Amniotic stem cell (primary cell): Measurements from ENCODE around the gene RUNX3.
"Not testable (repeated sequence)": the region's sequence is repeated elsewhere in the genome, so short reads cannot be mapped to it uniquely, and the experiment has no call there.

Experiments used
- DNase-seq: peaks from one replicate; lab custom pipeline; 2025; lab: John Stamatoyannopoulos, UW

The RUNX3 gene

DNA sequence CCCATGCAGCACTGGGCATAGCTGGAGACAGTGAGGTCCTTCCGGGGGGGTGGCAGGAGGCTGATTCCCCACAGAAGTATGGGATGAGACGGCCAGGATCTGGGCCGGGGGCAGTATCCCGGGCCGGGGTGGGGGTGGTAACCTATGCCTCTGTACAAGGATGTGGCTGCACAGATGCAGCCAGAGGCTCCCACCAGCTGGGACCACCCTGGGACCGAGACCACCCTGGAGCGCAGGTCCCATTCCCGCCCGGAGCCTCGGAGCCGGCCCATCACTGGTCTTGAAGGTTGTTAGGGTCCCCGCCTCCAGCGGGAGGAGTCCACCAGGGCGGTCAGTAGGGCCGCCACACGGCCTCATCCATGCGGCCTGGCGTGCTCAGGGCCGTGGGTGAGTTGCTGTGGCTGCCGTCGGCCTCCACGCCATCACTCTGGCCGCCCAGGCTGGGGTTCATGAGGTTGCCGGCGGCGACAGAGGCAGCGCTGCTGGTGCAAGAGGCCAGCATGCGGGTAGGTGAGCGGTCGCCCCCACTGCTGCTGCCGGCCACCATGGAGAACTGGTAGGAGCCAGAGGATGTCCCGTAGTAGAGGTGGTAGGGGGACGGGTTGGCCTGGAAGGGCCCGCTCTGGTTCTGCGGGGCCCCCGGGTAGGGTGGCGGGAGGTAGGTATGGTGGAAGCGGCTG lies 28.1 kb downstream of the RUNX3 start:
- DNase-seq = no peak

GRCh38 chr1:24900985-24901781 lies 28.9 kb downstream of the RUNX3 start:
- DNase-seq = no peak

GRCh38 chr1:24900486-24900849 lies 29.6 kb downstream of the RUNX3 start:
- DNase-seq = no peak

DNA sequence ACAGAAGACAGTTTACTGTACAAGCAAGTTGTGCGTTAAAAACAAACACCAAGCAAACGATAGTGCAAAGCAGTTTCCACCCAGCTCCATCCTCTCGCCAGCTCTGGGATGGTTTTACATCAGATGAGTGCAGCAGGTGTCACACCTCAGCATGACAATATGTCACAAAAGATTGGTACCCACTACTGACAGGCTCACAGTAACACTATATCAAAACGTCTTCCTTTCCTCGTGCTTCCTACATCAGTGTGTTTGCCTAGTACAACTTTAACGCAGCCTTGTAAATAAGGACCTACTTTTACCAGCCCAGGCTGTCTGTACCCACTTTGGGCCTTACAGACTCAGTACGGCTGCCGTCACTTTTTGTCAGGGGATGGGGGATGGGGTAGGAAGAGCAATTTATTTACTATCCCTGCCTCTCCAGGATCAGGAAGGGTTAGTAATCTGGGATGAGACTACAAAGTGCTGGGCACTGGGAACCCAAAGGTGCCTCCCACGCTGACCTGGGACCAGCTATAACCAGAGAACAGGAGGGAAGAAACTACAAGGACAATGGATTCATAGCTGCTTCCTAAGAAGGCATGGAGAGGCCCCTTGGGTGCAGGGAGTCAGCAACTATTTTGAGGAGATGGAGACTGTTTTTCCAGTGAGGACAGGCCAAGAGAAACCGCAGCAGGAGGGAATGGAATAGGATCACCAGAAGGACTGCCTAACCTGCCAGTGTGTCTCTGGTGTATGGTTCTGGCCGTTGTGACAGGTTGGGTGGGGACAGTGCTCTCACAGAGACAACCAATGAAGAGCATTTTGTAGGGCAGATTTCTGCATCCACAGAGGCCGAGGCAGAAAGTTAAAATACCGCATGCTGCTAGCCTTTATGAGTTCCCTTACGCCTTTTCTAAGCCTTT lies 30.2 kb downstream of the RUNX3 start:
- DNase-seq = no peak

- no peak for DNase-seq
Observed at GRCh38 chr1:24898909-24899439, 31.1 kb downstream of the RUNX3 start.

GRCh38 chr1:24898152-24898908 lies 31.7 kb downstream of the RUNX3 start:
- DNase-seq = no peak

GRCh38 chr1:24897263-24898151 lies 32.6 kb downstream of the RUNX3 start:
- no peak for DNase-seq

DNA sequence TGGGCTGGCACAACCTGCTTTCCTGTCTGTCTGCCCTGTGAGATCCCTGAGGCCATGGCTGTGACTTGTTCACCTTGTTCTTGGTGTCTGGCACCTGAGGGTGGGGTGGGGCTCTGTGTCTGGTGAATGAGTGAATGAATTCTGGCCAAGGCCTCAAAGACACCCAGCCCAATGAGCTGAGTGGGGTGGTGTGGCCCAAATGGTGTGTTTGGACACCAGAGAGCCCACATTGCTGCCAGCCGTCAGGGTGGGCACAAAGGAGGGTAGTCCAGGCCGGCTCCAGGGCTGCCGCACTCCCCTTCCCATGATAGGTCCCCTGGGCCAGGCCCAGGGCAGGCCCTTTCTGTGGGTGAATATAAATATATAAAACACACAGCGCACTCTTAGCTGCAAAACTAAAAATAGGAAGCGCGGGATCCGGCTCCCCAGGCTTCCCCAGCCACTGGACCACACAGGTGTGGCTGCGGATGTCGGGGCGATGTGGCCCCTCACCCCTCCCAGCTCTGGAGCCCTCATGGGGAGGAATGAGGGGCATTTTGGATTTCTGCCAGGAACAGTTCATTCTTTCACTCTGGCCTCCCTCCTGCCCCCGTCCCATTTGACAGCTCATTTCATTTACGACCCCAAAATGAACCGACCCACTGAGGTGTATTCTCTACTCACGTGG lies 33.3 kb downstream of the RUNX3 start:
- DNase-seq = no peak

GRCh38 chr1:24896176-24896575 lies 33.9 kb downstream of the RUNX3 start:
- DNase-seq = no peak

GRCh38 chr1:24895511-24895910 lies 34.6 kb downstream of the RUNX3 start:
- no peak for DNase-seq

DNA sequence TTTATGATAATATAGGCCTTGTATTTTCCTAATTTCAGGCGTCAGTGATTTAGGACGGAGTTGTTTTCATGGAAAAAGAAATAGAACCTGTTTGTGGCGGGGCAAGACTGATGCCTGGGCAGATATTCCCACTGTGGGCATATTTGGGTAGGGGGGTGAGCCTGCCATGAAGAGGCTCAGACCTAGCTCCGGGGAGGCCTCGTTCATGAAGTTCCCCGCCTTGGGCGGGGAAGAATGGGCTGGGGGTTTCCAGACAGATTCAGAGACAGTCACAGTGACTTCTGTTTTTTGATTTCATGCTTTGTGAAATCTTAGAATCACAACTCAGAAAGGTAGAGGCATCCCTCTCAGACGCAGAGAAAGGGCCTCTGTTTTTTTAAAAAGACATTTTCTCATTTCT lies 36.1 kb downstream of the RUNX3 start:
- DNase-seq = no peak

DNA sequence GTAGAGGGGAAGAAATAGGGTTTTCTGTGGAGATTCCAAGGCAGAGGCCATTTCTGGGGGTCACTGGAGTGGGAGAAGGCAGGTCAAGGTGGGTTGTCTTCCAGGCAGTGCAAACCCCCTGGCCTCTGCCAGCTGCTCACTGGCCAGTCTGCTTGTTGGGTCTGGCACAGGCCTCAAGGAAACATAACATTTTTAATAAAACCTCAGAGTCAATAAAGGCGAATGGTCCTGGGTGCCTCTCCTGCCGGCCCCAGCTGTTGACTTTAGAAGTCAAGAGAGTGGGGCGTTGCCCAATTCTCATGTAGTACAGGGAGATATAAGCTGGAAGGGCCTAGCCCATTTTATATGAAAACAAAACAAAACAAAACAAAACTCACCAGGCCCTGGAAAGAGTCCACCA lies 36.6 kb downstream of the RUNX3 start:
- DNase-seq = no peak

DNA sequence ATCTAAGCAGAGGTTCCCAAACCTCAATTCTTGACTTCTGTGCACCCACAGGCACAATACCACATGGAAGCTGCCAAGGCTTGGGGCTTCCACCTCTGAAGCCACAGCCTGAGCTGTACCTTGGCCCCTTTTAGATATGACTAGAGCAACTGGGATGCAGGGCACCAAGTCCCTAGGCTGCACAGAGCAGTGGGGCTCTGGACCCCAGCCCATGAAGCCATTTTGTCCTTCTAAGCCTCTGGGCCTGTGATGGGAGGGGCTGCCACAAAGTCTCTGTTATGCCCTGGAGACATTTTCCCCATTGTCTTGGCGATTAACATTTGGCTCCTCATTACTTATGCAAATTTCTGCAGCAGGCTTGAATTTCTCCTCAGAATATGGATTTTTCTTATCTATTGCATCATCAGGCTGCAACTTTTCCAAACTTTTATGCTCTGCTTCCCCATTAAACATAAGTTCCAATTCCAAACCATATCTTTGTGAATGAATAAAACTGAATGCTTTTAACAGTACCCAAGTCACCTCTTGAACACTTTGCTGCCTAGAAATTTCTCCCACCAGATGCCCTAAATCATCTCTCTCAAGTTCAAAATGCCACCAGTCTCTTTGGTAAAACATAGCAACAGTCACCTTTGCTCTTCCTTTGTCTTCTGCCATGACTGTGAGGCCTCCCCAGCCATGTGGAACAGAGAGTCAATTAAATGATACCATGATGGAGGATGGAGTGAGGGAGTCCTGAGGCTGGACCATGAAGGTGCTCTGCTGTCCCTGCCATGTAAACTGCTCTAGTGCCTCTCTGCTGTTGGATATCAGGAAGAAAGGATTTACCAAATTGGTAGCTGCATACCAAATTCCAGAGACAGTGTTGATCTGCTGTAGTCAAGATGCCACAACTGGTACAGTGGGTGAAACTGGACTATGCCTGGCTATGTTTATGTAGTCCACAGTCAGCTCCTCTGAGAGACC lies 37.6 kb downstream of the RUNX3 start:
- no peak for DNase-seq

- DNase-seq = not testable (repeated sequence)
Observed at GRCh38 chr1:24891367-24891766, 38.7 kb downstream of the RUNX3 start.

DNA sequence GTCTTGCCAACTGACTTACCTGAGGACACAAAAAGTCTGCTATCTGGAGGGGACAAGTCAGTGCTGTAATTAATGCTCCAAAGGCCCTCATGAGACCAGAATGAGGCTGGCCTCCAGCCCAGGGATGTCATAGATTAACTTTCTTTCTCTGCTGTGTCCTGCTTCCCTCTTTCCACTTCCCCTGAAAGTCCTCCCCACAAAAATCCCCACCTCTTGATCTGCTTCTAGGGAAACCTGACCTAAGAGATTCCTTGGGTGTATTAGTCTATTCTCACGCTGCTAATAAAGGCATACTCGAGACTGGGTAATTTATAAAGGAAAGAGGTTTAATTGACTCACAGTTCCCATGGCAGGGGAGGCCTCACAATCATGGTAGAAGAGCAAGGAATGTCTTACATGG lies 39.2 kb downstream of the RUNX3 start:
- no peak for DNase-seq

DNA sequence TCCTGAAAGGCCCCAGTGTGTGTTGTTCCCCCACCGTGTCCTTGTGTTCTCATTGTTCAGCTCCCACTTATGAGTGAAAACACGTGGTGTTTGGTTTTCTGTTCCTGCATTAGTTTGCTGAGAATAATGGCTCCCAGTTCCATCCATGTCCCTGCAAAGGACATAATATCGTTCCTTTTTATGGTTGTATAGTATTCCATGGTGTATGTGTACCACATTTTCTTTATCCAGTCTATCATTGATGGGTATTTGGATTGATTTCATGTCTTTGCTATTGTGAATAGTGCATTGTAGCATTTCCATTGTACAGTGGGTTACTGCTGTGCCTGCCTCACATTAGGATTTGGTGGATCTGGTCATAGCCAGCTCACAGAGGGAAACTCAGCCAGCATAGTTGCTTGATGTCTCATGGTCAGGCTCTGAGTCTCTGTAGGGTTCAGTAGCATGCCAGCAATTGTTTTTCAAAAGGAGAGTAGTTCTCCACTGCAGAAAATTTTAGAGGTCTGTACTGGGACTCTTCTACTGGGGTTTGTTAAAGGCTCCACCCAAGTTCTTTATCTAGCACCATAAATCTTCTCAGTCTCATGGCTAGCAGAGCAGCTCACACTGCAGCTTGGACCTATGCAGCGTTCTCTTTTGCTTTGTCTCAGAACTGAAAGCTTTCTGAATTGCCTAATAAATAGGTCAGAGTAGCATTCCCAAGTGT lies 41.0 kb downstream of the RUNX3 start:
- DNase-seq = no peak

DNA sequence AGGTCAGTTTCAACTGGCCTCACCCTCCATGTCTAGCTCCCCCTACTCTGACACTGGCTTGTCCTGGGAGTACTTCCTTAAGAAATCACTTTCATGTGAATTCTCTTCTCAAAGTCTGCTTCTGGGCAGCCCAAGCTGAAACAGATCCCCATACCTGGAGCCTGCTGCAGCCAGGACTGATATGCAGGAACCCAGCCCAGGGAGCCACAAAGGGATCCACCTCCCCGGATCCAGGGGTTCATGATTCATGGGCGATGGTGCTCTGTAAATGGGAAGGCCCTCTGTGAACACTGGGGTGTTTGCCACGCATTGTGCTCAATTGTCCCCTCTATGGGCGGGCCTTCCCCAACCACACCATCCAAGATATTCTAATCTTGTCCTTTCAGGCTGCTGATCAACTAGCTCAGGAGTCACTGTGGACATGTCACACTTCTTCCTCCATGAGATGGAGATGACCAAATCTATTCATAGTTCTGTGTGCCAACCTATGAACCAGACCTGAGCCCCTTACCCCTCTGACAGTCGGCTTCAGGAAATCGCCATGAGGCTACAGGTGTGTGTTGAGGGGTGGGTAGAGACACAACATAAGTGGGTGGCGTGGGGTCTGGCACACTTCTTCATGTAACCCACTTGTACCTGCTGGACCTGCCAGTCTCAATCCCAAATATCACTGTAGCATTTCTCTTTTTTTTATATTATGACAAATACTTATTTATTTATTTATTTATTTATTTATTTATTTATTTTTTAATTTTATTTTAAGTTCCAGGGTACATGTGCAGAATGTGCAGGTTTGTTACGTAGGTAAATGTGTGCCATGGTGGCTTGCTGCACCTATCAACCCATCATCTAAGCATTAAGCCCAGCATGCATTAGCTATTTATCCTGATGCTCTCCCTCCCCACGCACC lies 41.8 kb downstream of the RUNX3 start:
- DNase-seq = no peak
